ENCODE data around the gene DOCK3. TPM values are rescaled to one million over a fixed set of nuclear protein-coding genes. Genes with fewer than 3 reads are reported as not detected.
"Not testable (repeated sequence)": the region's sequence is repeated elsewhere in the genome, so short reads cannot be mapped to it uniquely, and the experiment has no call there.

DOCK3 gene
- total and polyA plus RNA-seq, 5 donors = 1.9 to 5.2 (median 4.2) TPM

DNA sequence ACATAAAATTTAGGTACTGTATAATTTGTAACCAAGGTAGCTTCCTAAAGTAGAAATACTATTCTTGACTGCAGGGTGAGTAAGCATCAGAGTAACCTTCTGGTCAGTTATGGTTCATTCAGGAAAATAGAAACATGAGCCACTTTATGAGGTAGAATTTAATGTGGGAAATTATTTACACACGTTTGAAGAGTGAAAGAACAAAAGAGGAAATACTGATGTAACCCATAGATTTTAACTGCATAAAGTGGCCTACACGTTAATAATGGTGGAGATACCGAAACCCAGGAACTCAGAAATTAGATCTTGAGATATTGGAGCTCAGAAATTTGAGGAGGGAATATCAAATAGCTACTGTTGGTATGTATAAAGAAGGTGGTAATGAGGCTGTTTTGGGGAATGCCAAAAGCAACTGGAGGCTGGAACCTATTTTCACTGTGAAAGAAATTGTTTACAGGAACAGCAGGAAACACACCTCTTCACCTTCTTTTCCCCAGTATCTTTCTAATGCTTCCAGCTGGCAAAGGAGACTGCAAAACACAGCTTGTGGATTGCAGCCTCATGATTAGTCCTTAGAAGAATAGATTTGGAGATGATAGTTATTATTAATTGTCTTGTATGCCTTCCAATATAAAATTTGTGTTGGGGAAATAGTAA lies 216.1 kb downstream of the DOCK3 start:
- ATAC-seq = no peak
- Histone ChIP-seq H3K4me1 (ENCODE audit: control insufficient read depth, insufficient read depth, low read length) (no peaks in the 10 kb centered on the region), H3K27ac (ENCODE audit: low read length) (no peak overlapping the region), H3K27me3 (ENCODE audit: control insufficient read depth, insufficient read depth) (no peaks in the 10 kb centered on the region), H3K9me3 (ENCODE audit: control insufficient read depth, low read length) (no peaks in the 10 kb centered on the region), H3K4me3 (ENCODE audit: low read length) (no peak overlapping the region)
- WGBS = 27% methylated on average over 3 of the region's 3 CpGs
- intact Hi-C loops (cut with DNase I) = no loop called here
- no peak for DNase-seq

DNA sequence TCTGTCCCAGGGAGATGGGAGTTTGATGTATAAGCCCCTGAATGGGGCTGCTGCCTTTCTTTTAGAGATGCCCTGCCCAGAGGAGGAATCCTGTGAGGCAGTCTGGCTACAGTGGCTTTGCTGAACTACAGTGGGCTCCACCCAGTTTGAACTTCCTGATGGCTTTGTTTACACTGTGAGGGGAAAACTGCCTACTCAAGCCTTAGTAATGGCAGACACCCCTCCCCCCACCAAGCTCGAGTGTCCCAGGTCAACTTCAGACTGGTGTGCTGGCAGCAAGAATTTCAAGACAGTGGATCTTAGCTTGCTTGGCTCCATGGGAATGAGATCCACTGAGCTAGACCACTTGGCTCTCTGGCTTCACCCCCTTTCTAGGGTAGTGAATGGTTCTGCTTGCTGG lies 226.4 kb downstream of the DOCK3 start:
- ATAC-seq; H3K4me1 ChIP-seq (ENCODE audit: control insufficient read depth, insufficient read depth, low read length); DNase-seq; H3K9me3 ChIP-seq (ENCODE audit: control insufficient read depth, low read length); H3K4me3 ChIP-seq (ENCODE audit: low read length); intact Hi-C loops (cut with DNase I); H3K27ac ChIP-seq (ENCODE audit: low read length); H3K27me3 ChIP-seq (ENCODE audit: control insufficient read depth, insufficient read depth): not testable (repeated sequence)
- 8% methylated on average over 1 of the region's 1 CpG for WGBS

DNA sequence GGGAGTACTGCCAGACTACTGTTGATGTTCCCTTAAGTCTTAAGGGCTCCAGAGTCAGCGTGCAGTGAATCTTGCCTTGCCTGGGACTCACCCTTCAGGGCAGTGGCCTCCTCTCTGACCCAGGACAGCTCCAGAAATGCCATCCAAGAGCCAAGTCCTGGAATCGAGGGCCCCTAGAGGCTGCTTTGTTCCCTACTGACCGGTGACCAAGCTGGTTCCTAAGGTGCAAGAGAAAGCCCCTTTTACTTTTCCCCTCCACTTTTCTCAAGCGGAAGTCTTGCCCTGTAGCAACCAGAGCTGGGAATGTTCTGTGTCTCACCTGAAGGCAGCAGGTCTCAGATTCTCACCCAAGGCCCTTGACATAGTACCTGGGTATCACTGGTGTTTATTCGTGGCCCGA lies 238.0 kb downstream of the DOCK3 start:
- H3K4me3 ChIP-seq (ENCODE audit: low read length) = no peak overlapping the region
- intact Hi-C loops (cut with DNase I) = no loop called here
- DNase-seq (no peak), ATAC-seq (no peak)
- WGBS = 74% methylated on average over 6 of the region's 6 CpGs
- no peak overlapping the region for H3K27ac ChIP-seq (ENCODE audit: low read length)
- H3K9me3 ChIP-seq (ENCODE audit: control insufficient read depth, low read length) = no peaks in the 10 kb centered on the region
- no peaks in the 10 kb centered on the region for H3K27me3 ChIP-seq (ENCODE audit: control insufficient read depth, insufficient read depth)
- no peaks in the 10 kb centered on the region for H3K4me1 ChIP-seq (ENCODE audit: control insufficient read depth, insufficient read depth, low read length)

DNA sequence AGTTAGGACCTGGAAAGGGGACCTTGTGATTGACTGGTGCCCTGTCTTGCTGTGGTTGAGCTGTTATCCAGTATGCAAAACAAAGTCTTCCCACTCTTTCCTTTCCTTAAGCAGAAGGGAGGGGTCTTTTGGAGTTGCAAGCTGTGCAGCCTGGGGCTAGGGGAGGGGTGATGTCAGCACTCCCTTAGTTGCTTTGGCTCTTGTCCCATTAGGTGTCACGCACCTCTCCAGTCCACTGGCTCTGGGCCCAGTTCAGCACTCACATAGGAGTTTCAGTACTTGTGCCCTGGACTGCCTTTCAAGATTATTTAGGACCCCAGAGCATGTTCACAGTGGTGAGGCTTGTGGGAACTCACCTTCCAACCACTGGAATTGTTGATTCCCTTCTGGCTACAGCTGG lies 238.5 kb downstream of the DOCK3 start:
- WGBS = 27% methylated on average over 1 of the region's 1 CpG
- ATAC-seq = no peak
- Histone ChIP-seq H3K4me1 (ENCODE audit: control insufficient read depth, insufficient read depth, low read length) (no peaks in the 10 kb centered on the region), H3K9me3 (ENCODE audit: control insufficient read depth, low read length) (no peaks in the 10 kb centered on the region), H3K27ac (ENCODE audit: low read length) (no peak overlapping the region), H3K4me3 (ENCODE audit: low read length) (no peak overlapping the region), H3K27me3 (ENCODE audit: control insufficient read depth, insufficient read depth) (no peaks in the 10 kb centered on the region)
- intact Hi-C loops (cut with DNase I) = no loop called here
- DNase-seq = no peak

DNA sequence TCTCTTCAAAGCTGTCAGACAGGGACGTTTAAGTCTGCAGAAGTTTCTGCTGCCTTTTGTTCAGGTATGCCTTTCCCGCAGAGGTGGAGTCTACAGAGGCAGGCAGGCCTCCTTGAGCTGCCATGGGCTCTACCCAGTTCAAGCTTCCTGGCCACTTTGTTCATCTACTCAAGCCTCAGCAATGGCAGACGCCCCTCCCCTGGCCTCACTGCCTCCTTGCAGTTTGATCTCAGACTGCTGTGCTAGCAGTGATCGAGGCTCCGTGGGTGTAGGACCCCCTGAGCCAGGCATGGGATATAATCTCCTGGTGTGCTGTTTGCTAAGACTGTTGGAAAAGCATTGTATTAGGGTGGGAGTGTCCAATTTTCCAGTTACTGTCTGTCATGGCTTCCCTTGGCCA lies 247.3 kb downstream of the DOCK3 start:
- H3K27me3 ChIP-seq (ENCODE audit: control insufficient read depth, insufficient read depth); intact Hi-C loops (cut with DNase I); H3K9me3 ChIP-seq (ENCODE audit: control insufficient read depth, low read length); H3K4me3 ChIP-seq (ENCODE audit: low read length); ATAC-seq; DNase-seq; H3K4me1 ChIP-seq (ENCODE audit: control insufficient read depth, insufficient read depth, low read length); H3K27ac ChIP-seq (ENCODE audit: low read length): not testable (repeated sequence)
- WGBS = 77% methylated on average over 5 of the region's 5 CpGs

DNA sequence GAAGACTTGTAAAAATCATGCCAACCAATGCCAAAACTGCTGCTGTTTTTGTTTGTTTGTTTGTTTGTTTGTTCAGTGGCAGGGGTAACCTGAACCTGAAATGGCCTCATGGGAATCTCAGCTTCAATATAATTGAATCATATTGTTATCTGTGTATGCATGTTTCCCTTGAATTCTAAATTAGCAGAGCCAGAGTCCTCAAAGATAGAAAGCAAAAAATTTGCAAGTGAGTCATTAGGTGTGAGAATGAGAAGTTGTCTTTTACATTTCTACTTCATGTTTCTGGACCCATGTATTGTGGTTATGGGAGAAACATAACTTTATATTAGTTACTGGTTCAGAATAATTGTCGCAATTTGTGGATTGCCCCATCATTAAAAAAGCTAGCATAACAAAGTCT lies 249.2 kb downstream of the DOCK3 start:
- Histone ChIP-seq H3K4me1 (ENCODE audit: control insufficient read depth, insufficient read depth, low read length) (no peaks in the 10 kb centered on the region), H3K4me3 (ENCODE audit: low read length) (no peak overlapping the region), H3K27ac (ENCODE audit: low read length) (no peak overlapping the region), H3K9me3 (ENCODE audit: control insufficient read depth, low read length) (no peaks in the 10 kb centered on the region), H3K27me3 (ENCODE audit: control insufficient read depth, insufficient read depth) (no peaks in the 10 kb centered on the region)
- 93% methylated on average over 1 of the region's 1 CpG for WGBS
- ATAC-seq = no peak
- intact Hi-C loops (cut with DNase I) = no loop called here
- DNase-seq = no peak

DNA sequence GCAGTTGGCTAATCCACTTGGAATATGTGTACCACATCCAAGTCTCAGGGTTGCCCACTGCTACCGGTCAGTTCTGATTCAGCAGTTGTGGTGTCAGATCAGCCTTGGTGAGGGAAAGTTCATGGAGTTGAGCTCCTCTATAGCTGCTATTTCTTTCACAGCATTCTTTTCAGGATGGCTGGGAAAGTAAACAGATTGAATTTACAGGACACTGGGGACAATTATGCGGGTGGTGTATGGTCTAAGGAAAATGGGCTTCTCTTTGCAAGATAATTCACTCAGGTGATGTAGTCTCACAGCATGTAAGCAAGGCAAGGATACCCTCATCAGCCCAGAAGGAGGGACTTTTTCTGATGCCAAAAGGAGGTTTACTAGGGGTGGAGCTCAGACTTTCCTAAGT lies 249.9 kb downstream of the DOCK3 start:
- intact Hi-C loops (cut with DNase I) = no loop called here
- H3K27ac ChIP-seq (ENCODE audit: low read length) = no peak overlapping the region
- no peak overlapping the region for H3K4me3 ChIP-seq (ENCODE audit: low read length)
- ATAC-seq (no peak), DNase-seq (no peak)
- no peaks in the 10 kb centered on the region for H3K27me3 ChIP-seq (ENCODE audit: control insufficient read depth, insufficient read depth)
- no peaks in the 10 kb centered on the region for H3K4me1 ChIP-seq (ENCODE audit: control insufficient read depth, insufficient read depth, low read length)
- WGBS = 67% methylated on average over 2 of the region's 2 CpGs
- H3K9me3 ChIP-seq (ENCODE audit: control insufficient read depth, low read length) = no peaks in the 10 kb centered on the region

DNA sequence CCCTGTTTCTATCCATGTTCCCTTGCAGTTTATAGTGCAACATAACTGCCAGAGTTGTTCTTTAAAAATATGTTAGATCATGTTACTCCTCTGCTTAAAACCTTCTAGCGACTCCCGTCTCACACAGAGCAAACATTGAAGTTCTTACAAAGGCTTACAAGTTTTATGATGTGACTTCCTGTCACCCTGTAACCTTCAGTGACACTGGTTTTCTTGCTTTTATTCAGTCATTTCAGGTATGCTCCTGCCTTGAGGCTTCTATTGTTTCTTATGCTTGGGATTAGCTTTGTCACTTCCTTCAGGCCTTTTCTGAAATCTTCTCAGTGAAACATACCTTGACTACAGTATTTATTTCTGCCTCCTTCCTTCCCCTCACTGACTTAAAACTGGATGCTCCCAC lies 252.1 kb downstream of the DOCK3 start:
- Histone ChIP-seq H3K9me3 (ENCODE audit: control insufficient read depth, low read length) (no peaks in the 10 kb centered on the region), H3K4me3 (ENCODE audit: low read length) (no peak overlapping the region), H3K27ac (ENCODE audit: low read length) (no peak overlapping the region), H3K4me1 (ENCODE audit: control insufficient read depth, insufficient read depth, low read length) (no peaks in the 10 kb centered on the region), H3K27me3 (ENCODE audit: control insufficient read depth, insufficient read depth) (no peaks in the 10 kb centered on the region)
- no peak for DNase-seq
- no peak for ATAC-seq
- WGBS = 60% methylated on average over 2 of the region's 2 CpGs
- intact Hi-C loops (cut with DNase I) = no loop called here

DNA sequence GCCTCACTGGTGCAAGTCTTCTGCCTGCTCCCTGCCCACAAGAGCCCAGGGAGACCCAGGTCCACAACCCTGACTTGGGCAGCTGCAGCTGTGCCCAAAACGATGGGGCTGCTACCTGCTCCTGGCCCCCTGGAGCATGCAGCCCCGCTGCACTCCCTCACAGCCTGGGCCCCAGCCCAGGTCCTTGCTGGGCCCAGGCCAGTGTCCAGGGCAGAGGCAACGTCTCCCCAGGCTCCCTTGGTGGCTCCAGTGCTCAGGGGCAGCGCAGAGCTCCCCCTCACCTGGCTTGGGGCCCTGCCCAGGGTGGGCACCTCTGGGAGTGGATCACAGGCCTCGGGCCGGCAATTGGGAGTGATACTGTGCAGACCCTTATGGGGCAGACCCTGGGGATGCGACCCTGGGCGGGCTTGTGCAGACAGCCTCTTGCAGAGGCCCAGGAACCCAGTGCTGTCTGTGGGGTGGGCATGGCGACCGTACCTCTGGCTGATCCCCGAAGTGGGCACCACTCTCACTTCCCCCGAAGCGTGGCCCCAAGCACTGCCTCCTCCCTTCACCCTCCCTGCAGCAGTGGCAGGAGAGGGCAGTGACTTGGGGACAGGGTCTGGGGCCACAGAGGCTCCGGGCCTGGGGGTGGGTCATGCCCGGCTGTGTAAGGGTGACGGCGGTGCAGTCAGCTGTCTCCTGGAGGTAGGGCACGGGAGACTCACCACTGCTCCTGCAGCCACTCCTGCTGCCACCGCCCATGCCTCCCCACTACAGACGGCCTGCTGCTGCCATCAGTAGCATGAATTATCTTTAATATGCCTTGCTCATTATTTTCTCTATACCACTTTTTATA lies 255.9 kb downstream of the DOCK3 start:
- DNase-seq (no peak), ATAC-seq (peak in 1 of 2 donors; percentile 14)
- H3K27me3 ChIP-seq (ENCODE audit: control insufficient read depth, insufficient read depth) = no peaks in the 10 kb centered on the region
- intact Hi-C loops (cut with DNase I) = no loop called here
- no peak overlapping the region for H3K27ac ChIP-seq (ENCODE audit: low read length)
- H3K9me3 ChIP-seq (ENCODE audit: control insufficient read depth, low read length) = peaks cover 2% of the 10 kb centered on the region
- H3K4me1 ChIP-seq (ENCODE audit: control insufficient read depth, insufficient read depth, low read length) = no peaks in the 10 kb centered on the region
- WGBS = 84% methylated on average over 20 of the region's 20 CpGs
- no peak overlapping the region for H3K4me3 ChIP-seq (ENCODE audit: low read length)

DNA sequence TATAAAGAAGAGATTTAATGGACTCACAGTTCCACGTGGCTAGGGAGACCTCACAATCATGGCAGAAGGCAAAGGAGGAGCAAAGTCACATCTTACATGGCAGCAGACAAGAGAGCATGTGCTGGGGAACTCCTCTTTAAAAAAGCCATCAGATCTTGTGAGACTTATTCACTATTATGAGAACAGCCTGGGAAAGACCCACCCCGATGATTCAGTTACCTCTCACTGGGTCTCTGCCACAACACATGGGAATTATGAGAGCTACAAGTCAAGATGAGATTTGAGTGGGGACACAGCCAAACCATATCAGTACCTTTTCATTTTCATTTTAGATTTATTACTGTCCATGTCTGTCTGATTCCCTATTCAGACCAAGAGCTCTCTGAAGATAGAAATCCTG lies 258.2 kb downstream of the DOCK3 start:
- intact Hi-C loops (cut with DNase I); H3K9me3 ChIP-seq (ENCODE audit: control insufficient read depth, low read length); H3K4me1 ChIP-seq (ENCODE audit: control insufficient read depth, insufficient read depth, low read length); H3K27me3 ChIP-seq (ENCODE audit: control insufficient read depth, insufficient read depth); H3K4me3 ChIP-seq (ENCODE audit: low read length); DNase-seq; ATAC-seq; H3K27ac ChIP-seq (ENCODE audit: low read length): not testable (repeated sequence)
- WGBS = 68% methylated on average over 2 of the region's 2 CpGs

DNA sequence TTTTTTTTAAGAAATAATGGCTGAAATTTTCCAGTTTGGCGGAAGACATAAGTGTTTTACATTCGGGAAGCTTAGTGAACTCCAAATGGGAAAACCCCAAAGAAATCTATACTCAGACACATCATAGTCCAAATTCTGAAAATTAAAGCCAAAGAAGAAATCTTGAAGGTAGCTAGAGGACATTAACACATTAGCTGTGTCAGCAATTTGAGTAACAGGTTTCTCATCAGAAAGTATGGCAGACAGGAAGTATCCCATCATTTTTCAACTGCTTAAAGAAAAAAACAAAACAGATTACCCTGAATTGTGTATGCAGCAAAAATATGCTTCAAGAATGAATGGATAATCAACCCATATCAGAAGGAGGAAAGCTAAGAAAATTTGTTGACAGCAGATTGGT lies 261.7 kb downstream of the DOCK3 start:
- DNase-seq (no peak), ATAC-seq (no peak)
- H3K4me3 ChIP-seq (ENCODE audit: low read length) = no peak overlapping the region
- intact Hi-C loops (cut with DNase I) = no loop called here
- H3K27ac ChIP-seq (ENCODE audit: low read length) = no peak overlapping the region
- no peaks in the 10 kb centered on the region for H3K27me3 ChIP-seq (ENCODE audit: control insufficient read depth, insufficient read depth)
- H3K9me3 ChIP-seq (ENCODE audit: control insufficient read depth, low read length) = peaks cover 2% of the 10 kb centered on the region
- H3K4me1 ChIP-seq (ENCODE audit: control insufficient read depth, insufficient read depth, low read length) = no peaks in the 10 kb centered on the region
- WGBS = 89% methylated on average over 2 of the region's 2 CpGs
